Loucy (cell line): ENCODE data around the gene NBPF3.

ENCODE experiments used
- EZH2phosphoT487 ChIP-seq: fragments of 200-600 bp; IDR thresholded peaks from 2 replicates; pipeline ENCODE4 v1.6.1; 2018; ENCODE audit warnings: antibody characterized with exemption, mild to moderate bottlenecking, moderate library complexity, borderline replicate concordance
- TF ChIP-seq, protein P1 (sequence below): fragments of 200-600 bp; sonication (generic); conservative IDR thresholded peaks from 2 replicates; pipeline ENCODE4 v1.5.1; 2014; ENCODE audit warnings: mild to moderate bottlenecking, antibody characterized with exemption, low read length

DNA sequence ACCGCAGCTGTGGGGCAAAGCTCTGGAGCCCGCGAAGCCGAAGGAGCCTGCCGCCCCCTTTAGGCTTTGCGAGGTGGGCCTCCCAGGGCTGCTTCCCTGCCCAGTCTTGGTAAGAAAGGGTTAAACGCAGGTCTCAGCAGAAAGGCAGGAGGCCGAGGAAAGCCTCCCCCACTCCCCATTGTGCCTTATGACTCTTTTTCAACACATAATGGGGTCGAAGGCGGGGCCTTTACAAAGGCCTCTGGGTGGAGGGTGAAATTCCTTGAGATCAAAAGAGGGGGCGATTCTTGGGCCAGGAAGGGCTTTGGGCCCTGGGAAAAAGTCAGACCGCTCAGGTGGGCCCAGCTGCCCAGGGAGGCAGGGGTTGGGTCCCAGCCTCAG is 70.2 kb downstream of the NBPF3 start:
- no peak for TF ChIP-seq EZH2phosphoT487
- TF ChIP-seq, protein P1, sequence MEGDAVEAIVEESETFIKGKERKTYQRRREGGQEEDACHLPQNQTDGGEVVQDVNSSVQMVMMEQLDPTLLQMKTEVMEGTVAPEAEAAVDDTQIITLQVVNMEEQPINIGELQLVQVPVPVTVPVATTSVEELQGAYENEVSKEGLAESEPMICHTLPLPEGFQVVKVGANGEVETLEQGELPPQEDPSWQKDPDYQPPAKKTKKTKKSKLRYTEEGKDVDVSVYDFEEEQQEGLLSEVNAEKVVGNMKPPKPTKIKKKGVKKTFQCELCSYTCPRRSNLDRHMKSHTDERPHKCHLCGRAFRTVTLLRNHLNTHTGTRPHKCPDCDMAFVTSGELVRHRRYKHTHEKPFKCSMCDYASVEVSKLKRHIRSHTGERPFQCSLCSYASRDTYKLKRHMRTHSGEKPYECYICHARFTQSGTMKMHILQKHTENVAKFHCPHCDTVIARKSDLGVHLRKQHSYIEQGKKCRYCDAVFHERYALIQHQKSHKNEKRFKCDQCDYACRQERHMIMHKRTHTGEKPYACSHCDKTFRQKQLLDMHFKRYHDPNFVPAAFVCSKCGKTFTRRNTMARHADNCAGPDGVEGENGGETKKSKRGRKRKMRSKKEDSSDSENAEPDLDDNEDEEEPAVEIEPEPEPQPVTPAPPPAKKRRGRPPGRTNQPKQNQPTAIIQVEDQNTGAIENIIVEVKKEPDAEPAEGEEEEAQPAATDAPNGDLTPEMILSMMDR, result no peak
